NCI-H128 (cell line): Measurements from ENCODE around the gene NPY4R2.
"Not testable (repeated sequence)": the region's sequence is repeated elsewhere in the genome, so short reads cannot be mapped to it uniquely, and the experiment has no call there.

Source experiments
- DNase-seq: peaks from one replicate; lab custom pipeline; 2025; ENCODE audit not compliant: unreplicated experiment; lab: John Stamatoyannopoulos, UW

The NPY4R2 gene

GRCh38 chr10:47918475-47918874 lies at the start of gene NPY4R2:
NPY4R2 (plus strand) TSS chr10:47918662; CDS start chr10:47921988, 3,326 bp downstream.
- not testable (repeated sequence) for DNase-seq

DNA sequence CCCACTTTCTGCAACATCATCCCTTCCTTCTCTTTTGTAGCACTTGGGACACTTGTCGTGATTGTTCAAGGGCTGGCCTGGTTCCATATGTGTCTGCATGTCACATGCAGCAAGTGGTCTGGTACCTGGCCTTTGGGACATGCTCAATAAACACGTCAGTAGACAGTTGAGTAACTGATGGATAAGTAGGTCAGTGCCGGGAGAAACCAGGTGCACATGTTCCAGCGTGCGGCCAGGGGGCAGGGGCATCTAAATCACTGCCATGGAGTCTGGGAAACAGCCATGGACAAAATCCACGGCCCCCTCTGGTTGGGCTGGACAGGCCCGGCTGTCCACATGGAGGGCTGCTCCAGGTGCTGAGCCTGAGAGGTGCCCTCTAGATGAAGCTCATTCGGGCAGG lies 47.6 kb upstream of the NPY4R2 start:
- DNase-seq, result not testable (repeated sequence)

- DNase-seq, result not testable (repeated sequence)
Measured at GRCh38 chr10:47871485-47872180, 46.8 kb upstream of the NPY4R2 start.

- DNase-seq, result not testable (repeated sequence)
Measured at GRCh38 chr10:47872236-47872635, 46.2 kb upstream of the NPY4R2 start.

DNA sequence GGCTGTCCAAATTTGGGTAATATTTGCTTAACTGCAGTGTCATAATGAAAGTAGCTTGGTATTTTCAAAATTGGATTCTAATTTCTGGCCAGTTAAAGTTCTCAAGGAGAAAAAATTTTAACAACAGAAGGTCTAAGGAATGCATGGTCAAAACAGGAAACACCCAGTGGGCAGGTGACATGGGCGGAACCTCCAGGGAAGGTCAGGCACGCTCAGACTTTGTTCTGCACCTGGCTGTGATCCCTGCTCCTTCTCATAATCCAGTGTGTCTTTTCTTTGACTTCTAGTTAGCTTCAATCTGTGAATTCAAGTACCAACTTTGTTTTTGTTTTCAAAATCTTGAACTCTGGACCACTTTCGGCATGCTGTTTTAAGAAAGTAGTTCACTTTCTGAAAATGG lies 34.2 kb upstream of the NPY4R2 start:
- DNase-seq, result not testable (repeated sequence)

DNA sequence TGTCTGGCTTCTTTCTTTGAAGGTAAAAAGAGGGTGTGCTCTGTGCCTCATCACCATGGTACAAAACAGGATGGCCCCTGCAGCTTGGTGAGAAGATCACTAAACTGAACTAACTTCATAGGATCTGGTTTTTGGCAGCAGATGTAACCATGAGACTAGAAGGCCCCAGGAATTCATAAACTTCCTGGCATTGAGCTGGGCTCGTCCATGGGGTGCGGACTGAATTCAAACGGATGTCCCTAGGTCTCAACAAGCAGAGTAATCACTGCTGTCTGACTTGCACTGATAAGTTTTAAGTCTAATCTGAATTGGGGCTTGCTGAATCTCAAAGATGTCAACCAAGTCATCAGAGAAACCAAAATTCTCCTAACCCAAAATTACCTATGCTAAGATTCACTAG lies 33.5 kb upstream of the NPY4R2 start:
- DNase-seq, result not testable (repeated sequence)

DNA sequence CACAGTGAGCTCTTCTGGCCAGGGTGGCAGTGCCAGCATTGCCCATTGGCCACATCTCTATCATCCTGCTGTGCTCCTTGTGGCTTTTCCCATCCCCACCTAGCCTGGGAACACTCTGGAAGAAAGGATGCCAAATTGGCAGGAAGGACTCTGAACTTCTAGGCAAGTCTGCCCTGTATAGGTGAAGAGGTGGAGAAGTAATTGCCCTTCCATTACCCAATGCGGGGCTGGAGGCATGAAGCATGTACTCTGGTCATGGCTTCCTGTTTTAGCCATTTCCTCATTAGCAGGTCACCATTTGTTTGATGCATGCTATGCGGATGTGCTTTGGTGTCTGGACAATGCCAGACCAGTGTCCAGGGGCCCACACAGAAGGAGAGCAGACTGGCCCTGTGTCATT lies 32.1 kb upstream of the NPY4R2 start:
- not testable (repeated sequence) for DNase-seq

GRCh38 chr10:47886827-47887226 lies 31.6 kb upstream of the NPY4R2 start:
- not testable (repeated sequence) for DNase-seq

DNA sequence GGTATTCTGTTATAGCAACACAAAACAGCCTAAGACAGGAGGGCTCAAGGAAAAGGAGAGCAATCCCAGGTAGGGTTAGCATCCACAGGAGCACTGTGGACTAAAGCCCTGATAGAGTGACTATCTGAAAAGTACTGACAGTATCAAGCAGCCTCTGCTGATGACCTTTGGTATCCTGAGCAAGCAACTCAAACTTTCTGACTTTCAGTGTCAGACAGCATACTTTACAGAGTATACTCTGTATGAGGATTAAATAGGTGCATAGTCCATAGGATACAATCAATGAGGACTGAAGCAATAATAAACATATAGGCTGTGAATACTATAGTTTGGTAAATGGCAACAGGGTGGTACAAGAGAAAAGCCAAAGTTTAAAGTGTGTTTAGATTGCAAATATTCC lies 27.7 kb upstream of the NPY4R2 start:
- not testable (repeated sequence) for DNase-seq

- not testable (repeated sequence) for DNase-seq
Measured at GRCh38 chr10:47892494-47893261, 25.8 kb upstream of the NPY4R2 start.

- not testable (repeated sequence) for DNase-seq
Measured at GRCh38 chr10:47894571-47894970, 23.9 kb upstream of the NPY4R2 start.

GRCh38 chr10:47897813-47898212 lies 20.6 kb upstream of the NPY4R2 start:
- DNase-seq, result not testable (repeated sequence)

GRCh38 chr10:47909333-47909732 lies 9.1 kb upstream of the NPY4R2 start:
- DNase-seq, result not testable (repeated sequence)

- DNase-seq, result not testable (repeated sequence)
Measured at GRCh38 chr10:47910486-47910885, 8.0 kb upstream of the NPY4R2 start.

DNA sequence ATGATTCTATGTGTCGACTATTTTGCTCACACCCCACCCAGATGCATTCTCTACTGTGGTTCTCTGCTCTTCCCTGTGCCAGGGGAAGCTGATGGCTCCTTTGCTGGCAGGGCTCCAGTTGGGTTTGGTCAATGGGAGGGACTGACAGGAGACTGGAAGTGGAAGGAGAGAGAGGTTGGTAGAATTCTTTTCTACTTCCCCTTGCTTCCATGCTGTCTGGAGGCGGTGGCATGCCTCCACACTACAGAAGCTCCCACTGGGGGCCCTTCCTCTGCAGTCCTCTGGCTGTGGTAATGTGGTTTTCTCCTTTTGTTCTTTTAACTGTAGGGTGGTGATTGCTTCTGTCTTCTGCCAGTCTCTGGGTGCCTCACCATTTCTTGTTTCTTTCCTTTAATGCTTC lies 4.4 kb upstream of the NPY4R2 start:
- DNase-seq, result not testable (repeated sequence)

- not testable (repeated sequence) for DNase-seq
Measured at GRCh38 chr10:47915849-47916548, 2.5 kb upstream of the NPY4R2 start.

GRCh38 chr10:47920610-47921009 lies 2.1 kb downstream of the NPY4R2 start:
- DNase-seq, result not testable (repeated sequence)

GRCh38 chr10:47922503-47922902 lies 4.0 kb downstream of the NPY4R2 start:
- DNase-seq, result not testable (repeated sequence)

- DNase-seq, result not testable (repeated sequence)
Measured at GRCh38 chr10:47924628-47925027, 6.2 kb downstream of the NPY4R2 start.

DNA sequence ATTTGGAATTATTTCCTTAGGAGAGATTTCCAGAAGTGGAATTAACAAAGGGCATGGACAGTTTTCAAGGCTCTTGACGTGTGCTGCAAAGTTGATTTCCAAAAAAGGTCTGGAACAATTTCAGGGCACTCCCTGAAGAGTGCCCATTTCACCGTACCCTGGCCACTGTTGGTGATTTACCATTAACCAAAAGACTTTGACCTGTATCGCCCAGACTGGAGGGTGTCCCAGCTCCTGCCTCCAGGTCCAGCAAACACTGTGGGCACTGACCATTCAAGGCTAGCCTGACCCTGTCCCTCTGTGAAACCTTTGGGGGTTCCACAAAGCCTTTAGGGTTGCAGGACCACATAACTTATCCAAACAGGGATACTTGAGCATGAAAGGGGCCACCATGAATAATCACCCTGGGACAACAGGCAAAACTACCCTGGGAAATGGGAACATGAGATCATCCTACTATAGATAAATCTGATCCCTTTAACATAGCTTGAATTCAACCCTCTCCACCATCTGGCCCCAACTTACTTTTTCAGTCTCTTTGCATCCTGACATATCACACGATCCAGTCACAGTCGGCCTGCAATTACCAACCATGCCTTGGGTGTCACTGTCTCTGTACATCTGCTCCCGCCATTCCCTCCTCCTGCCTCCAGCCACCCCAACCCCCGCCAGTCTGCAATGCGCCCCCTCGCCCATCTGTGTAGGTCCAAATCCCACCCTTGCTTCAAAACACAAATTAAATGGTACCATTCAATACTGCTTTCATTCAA lies 8.9 kb downstream of the NPY4R2 start:
- DNase-seq, result not testable (repeated sequence)

GRCh38 chr10:47928225-47928624 lies 9.8 kb downstream of the NPY4R2 start:
- not testable (repeated sequence) for DNase-seq
